DND-41 (cell line): ENCODE results near the gene OPALIN.
"Not testable (repeated sequence)": the region's sequence is repeated elsewhere in the genome, so short reads cannot be mapped to it uniquely, and the experiment has no call there.

ENCODE experiments used
- ATAC-seq: fragments of 200-7000 bp; cut with Tn5 transposase; 3 replicates; pipeline ENCODE4 v1.9.1; 2021; ENCODE audit warnings: low read depth; ENCODE audit not compliant: insufficient read depth
- DNase-seq: peaks from one replicate; pipeline ENCODE4 v3.0.0-alpha.2; 2020
- H2AFZ ChIP-seq: 2 replicates; pipeline ENCODE4 v1.6.0; 2012; ENCODE audit warnings: low read depth, low read length
- H3K27ac ChIP-seq: 2 replicates; pipeline ENCODE4 v1.5.1; 2012; ENCODE audit warnings: low read length, inconsistent platforms
- H3K27me3 ChIP-seq: fragments of 200-600 bp; sonication (generic); 2 replicates; pipeline ENCODE4 v1.6.0; 2012; ENCODE audit warnings: low read length, mild to moderate bottlenecking, inconsistent platforms; ENCODE audit not compliant: insufficient read depth, poor library complexity
- H3K36me3 ChIP-seq: 2 replicates; pipeline ENCODE4 v1.5.1; 2012; ENCODE audit warnings: low read length, inconsistent platforms; ENCODE audit not compliant: insufficient read depth
- H3K4me1 ChIP-seq: 2 replicates; pipeline ENCODE4 v1.5.1; 2012; ENCODE audit warnings: mild to moderate bottlenecking, low read length; ENCODE audit not compliant: insufficient read depth
- H3K4me2 ChIP-seq: 2 replicates; pipeline ENCODE4 v1.6.0; 2012; ENCODE audit warnings: mild to moderate bottlenecking, moderate library complexity, low read length, inconsistent platforms; ENCODE audit not compliant: insufficient read depth
- H3K4me3 ChIP-seq, 2 experiments: fragments of 200-600 bp in 1 of 2; shearing (Covaris generic) in 1 of 2; 2 replicates each; pipeline ENCODE4 v1.5.1; 2012 to 2016; ENCODE audit warnings: inconsistent platforms in 2 of 2, low read length in 2 of 2, mild to moderate bottlenecking in 2 of 2, low read depth in 1 of 2, moderate library complexity in 1 of 2
- H3K79me2 ChIP-seq: 2 replicates; pipeline ENCODE4 v1.6.0; 2012; ENCODE audit warnings: low read length, inconsistent platforms; ENCODE audit not compliant: insufficient read depth
- H3K9ac ChIP-seq: 2 replicates; pipeline ENCODE4 v1.6.0; 2012; ENCODE audit warnings: low read depth, mild to moderate bottlenecking, inconsistent platforms, low read length, moderate library complexity
- H3K9me3 ChIP-seq: 2 replicates; pipeline ENCODE4 v1.5.1; 2012; ENCODE audit warnings: low read length, moderate library complexity, mild to moderate bottlenecking, inconsistent platforms; ENCODE audit not compliant: insufficient read depth, severe bottlenecking
- H4K20me1 ChIP-seq: 2 replicates; pipeline ENCODE4 v1.6.0; 2012; ENCODE audit warnings: low read length; ENCODE audit not compliant: insufficient read depth
- EZH2 ChIP-seq: IDR thresholded peaks from 3 replicates; pipeline ENCODE4 v1.6.1; 2012; ENCODE audit warnings: borderline replicate concordance, low read depth, mild to moderate bottlenecking, moderate library complexity, low read length, inconsistent platforms; ENCODE audit not compliant: severe bottlenecking
- TF ChIP-seq, protein P1 (sequence below): IDR thresholded peaks from 2 replicates; pipeline ENCODE4 v1.5.1; 2012; ENCODE audit warnings: borderline replicate concordance, low read length, moderate library complexity, mild to moderate bottlenecking; ENCODE audit not compliant: poor library complexity, severe bottlenecking; ENCODE audit errors: extremely low read depth

OPALIN gene

DNA sequence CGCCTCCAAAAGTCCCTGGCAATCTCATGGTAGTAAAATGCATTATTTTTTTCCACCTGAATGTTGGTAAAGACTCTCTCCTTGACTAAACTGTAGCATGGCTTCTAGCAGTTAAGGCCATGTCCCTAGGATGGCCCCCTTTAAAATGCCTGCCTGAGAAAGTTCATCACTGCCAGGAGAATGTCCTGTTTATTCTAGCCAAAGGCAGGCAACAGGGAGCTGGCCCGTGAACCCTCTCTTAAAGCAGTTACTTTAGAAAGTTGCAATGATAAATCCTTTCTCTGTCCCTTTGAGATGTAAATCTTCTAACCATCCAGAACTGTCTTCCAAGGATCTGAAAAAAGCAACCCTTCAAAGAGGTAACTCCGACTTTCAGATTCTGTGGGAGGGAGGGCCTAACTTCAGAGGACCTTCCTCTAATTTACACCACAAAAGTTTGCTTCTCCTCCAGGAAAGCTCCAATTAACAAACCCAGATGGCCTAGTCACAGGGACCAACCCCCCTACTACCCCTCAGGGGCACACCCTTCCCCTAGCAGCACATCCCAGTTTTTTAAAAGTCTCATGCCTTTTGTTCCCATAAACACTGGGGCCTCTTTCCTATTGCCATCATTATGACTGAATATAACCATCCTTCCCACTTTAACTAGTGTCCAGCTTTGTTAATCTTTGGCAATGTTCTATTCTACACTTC, 49.0 kb downstream of the OPALIN start:
- Histone ChIP-seq H3K9me3 (no peaks in the 10 kb centered on the region), H3K4me3 (0 out of 4 replicates have a peak overlapping the region, but pooled peaks of 1 of the 2 experiments have one; percentile 5), H3K4me1 (peaks cover 94% of the 10 kb centered on the region), H3K27ac (peak overlapping the region; percentile 82), H3K36me3 (peaks cover 12% of the 10 kb centered on the region), H3K27me3 (no peaks in the 10 kb centered on the region), H3K4me2 (peak overlapping the region; percentile 56), H3K9ac (peak overlapping the region; percentile 42), H2AFZ (no peak overlapping the region), H4K20me1 (no peaks in the 10 kb centered on the region), H3K79me2 (peaks cover 89% of the 10 kb centered on the region)
- DNase-seq: no peak
- ATAC-seq: no peak
- TF ChIP-seq EZH2: no peak
- TF ChIP-seq, protein P1, sequence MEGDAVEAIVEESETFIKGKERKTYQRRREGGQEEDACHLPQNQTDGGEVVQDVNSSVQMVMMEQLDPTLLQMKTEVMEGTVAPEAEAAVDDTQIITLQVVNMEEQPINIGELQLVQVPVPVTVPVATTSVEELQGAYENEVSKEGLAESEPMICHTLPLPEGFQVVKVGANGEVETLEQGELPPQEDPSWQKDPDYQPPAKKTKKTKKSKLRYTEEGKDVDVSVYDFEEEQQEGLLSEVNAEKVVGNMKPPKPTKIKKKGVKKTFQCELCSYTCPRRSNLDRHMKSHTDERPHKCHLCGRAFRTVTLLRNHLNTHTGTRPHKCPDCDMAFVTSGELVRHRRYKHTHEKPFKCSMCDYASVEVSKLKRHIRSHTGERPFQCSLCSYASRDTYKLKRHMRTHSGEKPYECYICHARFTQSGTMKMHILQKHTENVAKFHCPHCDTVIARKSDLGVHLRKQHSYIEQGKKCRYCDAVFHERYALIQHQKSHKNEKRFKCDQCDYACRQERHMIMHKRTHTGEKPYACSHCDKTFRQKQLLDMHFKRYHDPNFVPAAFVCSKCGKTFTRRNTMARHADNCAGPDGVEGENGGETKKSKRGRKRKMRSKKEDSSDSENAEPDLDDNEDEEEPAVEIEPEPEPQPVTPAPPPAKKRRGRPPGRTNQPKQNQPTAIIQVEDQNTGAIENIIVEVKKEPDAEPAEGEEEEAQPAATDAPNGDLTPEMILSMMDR: no peak

DNA sequence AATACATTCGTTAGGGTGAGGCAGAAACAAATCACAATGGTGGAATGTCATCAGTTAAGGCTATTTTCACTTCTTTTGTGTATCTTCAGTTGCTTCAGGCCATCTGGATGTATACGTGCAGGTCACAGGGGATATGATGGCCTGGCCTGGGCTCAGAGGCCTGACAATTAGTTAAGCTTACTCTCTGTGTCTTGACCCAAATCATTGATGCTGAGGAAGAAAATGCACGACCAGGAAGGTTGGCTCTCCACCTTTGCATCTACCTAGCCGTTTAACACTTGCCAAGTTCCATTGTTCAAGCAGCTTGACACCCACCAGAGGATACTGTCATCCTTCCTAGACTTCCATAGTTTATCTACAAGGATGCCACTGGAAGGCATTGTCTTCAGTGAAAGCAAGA, 49.9 kb downstream of the OPALIN start:
- H4K20me1 ChIP-seq, ATAC-seq, H3K27me3 ChIP-seq, H2AFZ ChIP-seq, H3K9me3 ChIP-seq, DNase-seq: not testable (repeated sequence)
- peak overlapping the region; percentile 82 for H3K27ac ChIP-seq
- H3K9ac ChIP-seq: peak overlapping the region; percentile 42; the same call in 1 of the 2 replicates
- peak overlapping the region; percentile 56 for H3K4me2 ChIP-seq
- H3K79me2 ChIP-seq: peaks cover 91% of the 10 kb centered on the region
- peak overlapping the region in 1 of 2 experiments; percentile 45; a peak in 2 of 4 replicates for H3K4me3 ChIP-seq
- peaks cover 12% of the 10 kb centered on the region for H3K36me3 ChIP-seq
- H3K4me1 ChIP-seq: peaks cover 96% of the 10 kb centered on the region

DNA sequence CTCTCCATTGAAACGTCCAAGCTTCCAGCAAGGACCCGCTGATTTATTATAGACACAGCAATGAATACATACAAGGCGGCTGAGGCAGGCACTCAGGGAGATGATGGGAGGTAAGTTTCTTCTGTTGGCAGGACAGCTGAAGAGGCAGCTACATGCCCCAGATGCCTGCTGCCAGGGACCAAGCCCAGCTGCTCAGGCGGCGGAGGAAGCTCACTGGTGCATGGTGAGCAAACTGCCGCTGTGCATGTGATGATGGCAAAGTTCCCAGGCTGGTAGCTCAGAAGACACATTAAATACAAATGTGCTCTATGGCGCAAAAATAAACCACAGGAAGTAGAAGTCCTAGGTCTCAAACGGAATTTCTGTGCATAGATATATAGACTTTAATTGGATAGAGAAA, 52.3 kb downstream of the OPALIN start:
- peak overlapping the region; percentile 64 for H3K4me2 ChIP-seq
- ATAC-seq: peak; percentile 87
- no peaks in the 10 kb centered on the region for H4K20me1 ChIP-seq

DNA sequence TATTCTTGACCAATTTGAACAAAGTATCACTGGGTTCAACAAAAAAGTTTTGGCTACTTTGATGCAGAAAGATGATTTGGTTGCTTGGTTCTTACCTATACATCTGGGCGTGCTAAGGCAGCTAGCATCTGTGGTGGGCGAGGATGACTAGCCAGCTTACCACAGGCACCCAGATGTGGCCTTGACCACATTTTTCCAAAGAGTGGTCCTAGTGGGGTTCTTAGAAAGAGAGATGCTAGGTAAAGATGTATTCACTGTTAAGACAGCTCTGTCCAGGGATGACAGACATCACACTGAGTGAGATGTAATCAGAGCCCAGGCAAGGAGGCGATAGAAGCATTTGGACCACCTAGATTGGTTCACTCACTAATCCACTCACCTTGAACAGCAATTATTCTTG, 53.8 kb downstream of the OPALIN start:
- Histone ChIP-seq H4K20me1 (no peaks in the 10 kb centered on the region), H3K27me3 (no peaks in the 10 kb centered on the region), H3K27ac (peak overlapping the region; percentile 92), H3K9me3 (no peaks in the 10 kb centered on the region), H3K36me3 (peaks cover 12% of the 10 kb centered on the region), H3K9ac (peak overlapping the region; percentile 76), H2AFZ (no peak overlapping the region), H3K79me2 (peaks cover 95% of the 10 kb centered on the region), H3K4me2 (peak overlapping the region; percentile 64), H3K4me3 (peak overlapping the region; percentile 43 to 57), H3K4me1 (peaks cover 96% of the 10 kb centered on the region)
- TF ChIP-seq EZH2: no peak
- TF ChIP-seq, protein P1: no peak
- peak; percentile 36 for ATAC-seq
- peak; percentile 61 for DNase-seq

More for the DNA sequence above, 52.3 kb downstream of the OPALIN start:
- Histone ChIP-seq H2AFZ (peak overlapping the region; percentile 67), H3K4me3 (peak overlapping the region; percentile 43 to 57), H3K27ac (peak overlapping the region; percentile 92), H3K36me3 (peaks cover 12% of the 10 kb centered on the region), H3K9me3 (no peaks in the 10 kb centered on the region), H3K27me3 (no peaks in the 10 kb centered on the region), H3K4me1 (peaks cover 96% of the 10 kb centered on the region), H3K9ac (peak overlapping the region; percentile 76), H3K79me2 (peaks cover 97% of the 10 kb centered on the region)
- TF ChIP-seq, protein P1: no peak
- TF ChIP-seq EZH2: no peak
- DNase-seq: peak; percentile 92
